Gastrocnemius medialis (tissue), 4 donors: ENCODE data around the gene TAS1R3. TPM values are rescaled to one million over a fixed set of nuclear protein-coding genes. Genes with fewer than 3 reads are reported as not detected.

Source experiments
- ATAC-seq, 2 donors: fragments of 150-250 bp; one replicate each; pipeline ENCODE4 v1.9.1; 2016
- DNase-seq, 2 donors: peaks; one replicate each; pipeline ENCODE4 v3.0.0-alpha.2; 2019
- H3K27ac ChIP-seq, 4 donors: fragments of 200-600 bp; sonication (generic); 1 replicate in 1 of 4; 2 replicates in 3 of 4; pipeline ENCODE4 v1.5.1; 2016 to 2018; ENCODE audit warnings: mild to moderate bottlenecking in 2 of 4, moderate library complexity in 1 of 4
- H3K27me3 ChIP-seq, 3 donors: fragments of 200-600 bp; sonication (generic) in 2 of 3; 1 replicate in 1 of 3; 2 replicates in 2 of 3; pipeline versions ENCODE4 v1.5.1 to v1.6.0; 2016 to 2019; ENCODE audit warnings: mild to moderate bottlenecking in 1 of 3, moderate library complexity in 1 of 3
- H3K36me3 ChIP-seq, 2 donors: fragments of 200-600 bp; sonication (generic) in 1 of 2; one replicate each; pipeline ENCODE4 v1.5.1; 2017 to 2018
- H3K4me1 ChIP-seq, 2 donors: fragments of 200-600 bp; sonication (generic) in 1 of 2; one replicate each; pipeline ENCODE4 v1.5.1; 2016 to 2017; ENCODE audit warnings: mild to moderate bottlenecking in 2 of 2
- H3K4me3 ChIP-seq, 4 donors: fragments of 200-600 bp; sonication (generic) in 3 of 4; 1 replicate in 1 of 4; 2 replicates in 3 of 4; pipeline ENCODE4 v1.5.1; 2016 to 2019; ENCODE audit warnings: mild to moderate bottlenecking in 2 of 4
- H3K9me3 ChIP-seq, 3 donors: fragments of 200-600 bp; sonication (generic) in 2 of 3; 1 replicate in 1 of 3; 2 replicates in 2 of 3; pipeline ENCODE4 v1.5.1; 2016 to 2019
- CTCF ChIP-seq, 5 experiments: fragments of 450-650 bp in 3 of 5; fragments of 200-600 bp in 2 of 5; sonication (generic) in 2 of 5; IDR thresholded peaks in 4 of 5; conservative IDR thresholded peaks in 1 of 5; 1 replicate in 4 of 5; 2 replicates in 1 of 5; pipeline ENCODE4 v1.5.1; 2016 to 2019; ENCODE audit warnings: antibody characterized with exemption in 5 of 5, mild to moderate bottlenecking in 3 of 5, moderate library complexity in 3 of 5
- POLR2A ChIP-seq, 2 donors: fragments of 450-650 bp; IDR thresholded peaks; one replicate each; pipeline ENCODE4 v1.6.1; 2017; ENCODE audit warnings: antibody characterized with exemption in 2 of 2, mild to moderate bottlenecking in 2 of 2, moderate library complexity in 2 of 2
- in situ Hi-C, 4 donors: fragments of 200-750 bp; cut with MboI; loops; one replicate each; pipeline versions ENCODE4 v1.15.0 to v1.8.0; 2017; ENCODE audit warnings: low sequenced_read_pairs in 4 of 4
- intact Hi-C: fragments of 100-400 bp; cut with DNase I; formaldehyde crosslinking; loops from one replicate; pipeline ENCODE4 v1.15.1; 2023; ENCODE audit warnings: low total_unique reads
- total RNA-seq, 4 donors: library from RNA; depleted of rRNA; stranded (reverse); fragments of >200 nt; gene quantifications; one replicate each; pipeline versions ENCODE4 v1.1.0 to v1.2.3, GENCODE V29; 2016

The TAS1R3 gene
- total RNA-seq, 4 donors from 2014 or later, result 0.20 to 0.44 TPM; not detected in 2

- in situ Hi-C loops, result no loop called here
- Histone ChIP-seq H3K4me3 (no peak overlapping the region), H3K9me3 (no peaks in the 10 kb centered on the region), H3K27ac (no peak overlapping the region), H3K36me3 (peaks cover 0 to 8% of the 10 kb centered on the region in 2 donors), H3K27me3 (no peaks in the 10 kb centered on the region), H3K4me1 (peaks cover 5 to 11% of the 10 kb centered on the region in 2 donors)
- ATAC-seq (no peak), DNase-seq (no peak)
- no peak for TF ChIP-seq CTCF (IDR thresholded peaks at IDR 0.05 in 4 of 5, conservative IDR thresholded peaks at IDR 0.05 in 1 of 5)
- no peak for TF ChIP-seq POLR2A (IDR thresholded peaks at IDR 0.05)
- intact Hi-C loops, result no loop called here
These were observed 31.3 kb upstream of the TAS1R3 start for GRCh38 chr1:1299686-1300351.

- Histone ChIP-seq H3K27me3 (no peaks in the 10 kb centered on the region), H3K9me3 (no peaks in the 10 kb centered on the region), H3K36me3 (peaks cover 0 to 5% of the 10 kb centered on the region in 2 donors), H3K27ac (no peak overlapping the region), H3K4me1 (peaks cover 10 to 17% of the 10 kb centered on the region in 2 donors), H3K4me3 (no peak overlapping the region)
- intact Hi-C loops, result no loop called here
- TF ChIP-seq CTCF (IDR thresholded peaks at IDR 0.05 in 4 of 5, conservative IDR thresholded peaks at IDR 0.05 in 1 of 5) (no peak), POLR2A (IDR thresholded peaks at IDR 0.05) (no peak)
- in situ Hi-C loops, result no loop called here
- ATAC-seq (no peak), DNase-seq (no peak)
These were observed 30.7 kb upstream of the TAS1R3 start for GRCh38 chr1:1300352-1300739.

- ATAC-seq (no peak), DNase-seq (no peak)
- intact Hi-C loops, result no loop called here
- H3K4me1 ChIP-seq, result peaks cover 27 to 33% of the 10 kb centered on the region in 2 donors
- H3K36me3 ChIP-seq, result no peaks in the 10 kb centered on the region
- no peak overlapping the region for H3K27ac ChIP-seq
- TF ChIP-seq CTCF (IDR thresholded peaks at IDR 0.05 in 4 of 5, conservative IDR thresholded peaks at IDR 0.05 in 1 of 5) (peak in 3 of 5 experiments; percentile 11 to 40 (median 20)), POLR2A (IDR thresholded peaks at IDR 0.05) (no peak)
- no peaks in the 10 kb centered on the region for H3K27me3 ChIP-seq
- in situ Hi-C loops, result no loop called here
- no peaks in the 10 kb centered on the region for H3K9me3 ChIP-seq
- no peak overlapping the region for H3K4me3 ChIP-seq
These were observed 29.1 kb upstream of the TAS1R3 start for GRCh38 chr1:1302006-1302430.

GRCh38 chr1:1302951-1303509, 28.1 kb upstream of the TAS1R3 start:
- Histone ChIP-seq H3K9me3 (no peaks in the 10 kb centered on the region), H3K4me3 (no peak overlapping the region), H3K36me3 (no peaks in the 10 kb centered on the region), H3K27me3 (no peaks in the 10 kb centered on the region), H3K27ac (no peak overlapping the region), H3K4me1 (peaks cover 30 to 36% of the 10 kb centered on the region in 2 donors)
- ATAC-seq (no peak), DNase-seq (no peak)
- intact Hi-C loops (no loop called here), in situ Hi-C loops (no loop called here)
- TF ChIP-seq CTCF (IDR thresholded peaks at IDR 0.05 in 4 of 5, conservative IDR thresholded peaks at IDR 0.05 in 1 of 5), result no peak
